ENCODE results near the gene ANKS1B.

GRCh38 chr12:99804715-99805114 is 180.0 kb downstream of the ANKS1B start:
- TF ChIP-seq GATA2 (IDR thresholded peaks at IDR 0.05; ENCODE audit: low read depth, low read length), result no peak
- no peak for TF ChIP-seq GATA3 (IDR thresholded peaks at IDR 0.05; ENCODE audit: low read depth, low read length)

All from SH-SY5Y (cell line).